ENCODE measurements around the gene CASP5. TPM values are rescaled to one million over a fixed set of nuclear protein-coding genes. Genes with fewer than 3 reads are reported as not detected.

The CASP5 gene
- polyA plus RNA-seq, 1 donor (not counting 4 experiments of a cell fraction or from before 2014, with no cell fraction given): not detected

DNA sequence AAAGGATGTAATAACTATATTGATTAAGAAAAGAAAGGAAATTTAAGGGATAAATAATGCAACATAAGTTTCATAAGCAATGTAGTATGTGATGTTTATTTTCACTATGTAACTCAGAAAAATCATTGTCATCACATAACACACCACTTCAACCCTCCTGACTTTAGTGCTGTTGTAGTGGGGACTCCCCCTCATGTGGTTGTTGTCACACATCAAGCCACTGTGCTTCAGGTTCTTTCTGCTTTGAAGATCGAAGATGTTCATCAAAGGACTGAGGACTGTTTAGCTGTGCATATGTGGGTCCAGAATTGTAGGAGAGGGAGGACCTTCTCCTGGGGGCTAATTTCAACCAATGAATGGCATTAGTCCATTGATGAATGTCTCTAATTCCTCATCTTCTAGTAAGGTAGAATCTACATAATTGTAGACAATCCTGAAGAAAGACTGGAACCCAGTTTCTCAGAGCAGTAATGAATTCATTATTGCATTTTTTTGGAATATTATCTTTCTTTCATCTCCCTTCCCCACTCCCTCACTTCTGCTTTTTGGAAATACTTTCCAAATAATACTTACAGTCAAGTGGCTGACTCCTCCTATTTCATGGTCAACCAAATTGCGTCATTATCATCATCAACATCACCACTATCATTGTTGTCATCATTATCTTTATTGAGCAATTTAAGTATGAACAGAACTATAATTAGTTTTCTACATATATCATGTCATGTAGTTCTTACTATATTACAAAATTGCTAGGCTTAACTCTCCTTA is 31.9 kb upstream of the CASP5 start:
- no peaks in the 10 kb centered on the region for H3K4me1 ChIP-seq (ENCODE audit: control insufficient read depth, extremely low read depth, insufficient read depth, low read length)
- H4K20me1 ChIP-seq (ENCODE audit: control insufficient read depth, extremely low read depth, insufficient read depth, low read length): no peaks in the 10 kb centered on the region
- TF ChIP-seq, protein P1, sequence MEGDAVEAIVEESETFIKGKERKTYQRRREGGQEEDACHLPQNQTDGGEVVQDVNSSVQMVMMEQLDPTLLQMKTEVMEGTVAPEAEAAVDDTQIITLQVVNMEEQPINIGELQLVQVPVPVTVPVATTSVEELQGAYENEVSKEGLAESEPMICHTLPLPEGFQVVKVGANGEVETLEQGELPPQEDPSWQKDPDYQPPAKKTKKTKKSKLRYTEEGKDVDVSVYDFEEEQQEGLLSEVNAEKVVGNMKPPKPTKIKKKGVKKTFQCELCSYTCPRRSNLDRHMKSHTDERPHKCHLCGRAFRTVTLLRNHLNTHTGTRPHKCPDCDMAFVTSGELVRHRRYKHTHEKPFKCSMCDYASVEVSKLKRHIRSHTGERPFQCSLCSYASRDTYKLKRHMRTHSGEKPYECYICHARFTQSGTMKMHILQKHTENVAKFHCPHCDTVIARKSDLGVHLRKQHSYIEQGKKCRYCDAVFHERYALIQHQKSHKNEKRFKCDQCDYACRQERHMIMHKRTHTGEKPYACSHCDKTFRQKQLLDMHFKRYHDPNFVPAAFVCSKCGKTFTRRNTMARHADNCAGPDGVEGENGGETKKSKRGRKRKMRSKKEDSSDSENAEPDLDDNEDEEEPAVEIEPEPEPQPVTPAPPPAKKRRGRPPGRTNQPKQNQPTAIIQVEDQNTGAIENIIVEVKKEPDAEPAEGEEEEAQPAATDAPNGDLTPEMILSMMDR (optimal IDR thresholded peaks at IDR 0.05 in 1 of 3, IDR thresholded peaks at IDR 0.05 in 1 of 3, conservative IDR thresholded peaks at IDR 0.05 in 1 of 3; ENCODE audit: extremely low read depth in 1 of 3, insufficient read depth in 2 of 3, low read length in 3 of 3): no peak
- TF ChIP-seq EZH2 (IDR thresholded peaks at IDR 0.05; ENCODE audit: low read length): no peak
- no peak for DNase-seq (ENCODE audit: low read depth, low spot score)
- H3K27me3 ChIP-seq (ENCODE audit: control insufficient read depth, extremely low read depth, insufficient read depth, low read length): no peaks in the 10 kb centered on the region
- H3K9ac ChIP-seq (ENCODE audit: control insufficient read depth, extremely low read depth, insufficient read depth, low read length): no peak overlapping the region
- no peak overlapping the region for H3K27ac ChIP-seq (ENCODE audit: control insufficient read depth, insufficient read depth, low read length)
- H3K9me3 ChIP-seq (ENCODE audit: control insufficient read depth, low read depth, low read length): no peaks in the 10 kb centered on the region
- H3K4me2 ChIP-seq (ENCODE audit: control insufficient read depth, extremely low read depth, insufficient read depth, low read depth, low read length): no peak overlapping the region
- no peak overlapping the region for H3K4me3 ChIP-seq (ENCODE audit: control insufficient read depth in 2 of 3, extremely low read depth in 1 of 3, insufficient read depth in 2 of 3, low read depth in 1 of 3, low read length in 3 of 3)
- FAIRE-seq: no peak
- H3K9me1 ChIP-seq (ENCODE audit: control insufficient read depth, extremely low read depth, insufficient read depth, low read length): no peaks in the 10 kb centered on the region
- no peaks in the 10 kb centered on the region for H3K36me3 ChIP-seq (ENCODE audit: control insufficient read depth in 2 of 2, extremely low read depth in 1 of 2, insufficient read depth in 2 of 2, low read length in 2 of 2)
- no peak overlapping the region for H2AFZ ChIP-seq (ENCODE audit: control insufficient read depth, low read length)
- H3K79me2 ChIP-seq (ENCODE audit: control insufficient read depth, insufficient read depth, low read length): no peaks in the 10 kb centered on the region
- dilution Hi-C loops (cut with MboI; ENCODE audit: extremely low pct_ligation_motif_present, low sequenced_read_pairs): no loop called here

DNA sequence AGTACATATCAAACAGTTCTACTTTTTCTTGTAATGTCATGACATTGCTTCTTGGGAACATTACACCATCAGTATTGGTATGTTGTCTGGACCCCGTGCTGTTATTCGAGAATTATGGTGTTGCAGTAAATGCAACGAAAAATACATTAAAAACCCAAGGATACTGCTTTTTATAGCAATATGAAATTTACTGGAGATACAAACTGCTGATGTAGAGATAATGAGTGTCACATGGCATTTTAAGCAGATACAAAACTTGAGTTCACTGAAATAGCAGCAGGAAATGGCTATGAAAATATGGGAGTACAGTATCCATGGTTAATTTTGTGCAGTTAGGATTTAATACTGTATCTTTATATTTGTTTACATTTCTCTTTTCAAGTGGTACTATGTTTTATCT is 29.5 kb upstream of the CASP5 start:
- FAIRE-seq (no peak), DNase-seq (ENCODE audit: low read depth, low spot score) (no peak)
- no peak overlapping the region for H3K4me2 ChIP-seq (ENCODE audit: control insufficient read depth, extremely low read depth, insufficient read depth, low read depth, low read length)
- H4K20me1 ChIP-seq (ENCODE audit: control insufficient read depth, extremely low read depth, insufficient read depth, low read length): no peaks in the 10 kb centered on the region
- H3K36me3 ChIP-seq (ENCODE audit: control insufficient read depth in 2 of 2, extremely low read depth in 1 of 2, insufficient read depth in 2 of 2, low read length in 2 of 2): no peaks in the 10 kb centered on the region
- no peaks in the 10 kb centered on the region for H3K4me1 ChIP-seq (ENCODE audit: control insufficient read depth, extremely low read depth, insufficient read depth, low read length)
- H3K79me2 ChIP-seq (ENCODE audit: control insufficient read depth, insufficient read depth, low read length): no peaks in the 10 kb centered on the region
- no peak overlapping the region for H2AFZ ChIP-seq (ENCODE audit: control insufficient read depth, low read length)
- H3K27ac ChIP-seq (ENCODE audit: control insufficient read depth, insufficient read depth, low read length): no peak overlapping the region
- TF ChIP-seq, protein P1 (optimal IDR thresholded peaks at IDR 0.05 in 1 of 3, IDR thresholded peaks at IDR 0.05 in 1 of 3, conservative IDR thresholded peaks at IDR 0.05 in 1 of 3; ENCODE audit: extremely low read depth in 1 of 3, insufficient read depth in 2 of 3, low read length in 3 of 3): no peak
- TF ChIP-seq EZH2 (IDR thresholded peaks at IDR 0.05; ENCODE audit: low read length): no peak
- H3K9me3 ChIP-seq (ENCODE audit: control insufficient read depth, low read depth, low read length): no peaks in the 10 kb centered on the region
- no peak overlapping the region for H3K9ac ChIP-seq (ENCODE audit: control insufficient read depth, extremely low read depth, insufficient read depth, low read length)
- no peaks in the 10 kb centered on the region for H3K9me1 ChIP-seq (ENCODE audit: control insufficient read depth, extremely low read depth, insufficient read depth, low read length)
- H3K4me3 ChIP-seq (ENCODE audit: control insufficient read depth in 2 of 3, extremely low read depth in 1 of 3, insufficient read depth in 2 of 3, low read depth in 1 of 3, low read length in 3 of 3): no peak overlapping the region
- H3K27me3 ChIP-seq (ENCODE audit: control insufficient read depth, extremely low read depth, insufficient read depth, low read length): no peaks in the 10 kb centered on the region
- dilution Hi-C loops (cut with MboI; ENCODE audit: extremely low pct_ligation_motif_present, low sequenced_read_pairs): no loop called here

All from keratinocyte (primary cell).